ENCODE results near the gene AADACL4. TPM values are rescaled to one million over a fixed set of nuclear protein-coding genes. Genes with fewer than 3 reads are reported as not detected.

Gene AADACL4
- total and polyA plus RNA-seq, 2 experiments from 2014 or later = not detected

- ATAC-seq (no peak), DNase-seq (ENCODE audit: low spot score) (no peak)
- no peak overlapping the region for H3K27ac Mint-ChIP-seq
- TF ChIP-seq CREB1 (CRISPR knock-in tag; IDR thresholded peaks at IDR 0.05; ENCODE audit: low read depth) (no peak), ZNF114 (CRISPR knock-in tag; IDR thresholded peaks at IDR 0.05) (no peak), JUNB (IDR thresholded peaks at IDR 0.05; ENCODE audit: unreplicated experiment) (no peak), STAT1 (IDR thresholded peaks at IDR 0.05; ENCODE audit: unreplicated experiment) (no peak), NANOG (IDR thresholded peaks at IDR 0.05; ENCODE audit: borderline replicate concordance) (no peak), ETS1 (IDR thresholded peaks at IDR 0.05) (no peak), ZNF462 (CRISPR knock-in tag; IDR thresholded peaks at IDR 0.05) (no peak), ZNF331 (CRISPR knock-in tag; IDR thresholded peaks at IDR 0.05; ENCODE audit: low read depth) (no peak), CTCF (conservative IDR thresholded peaks at IDR 0.05; ENCODE audit: low read depth in 2 of 2) (no peak), EZH2phosphoT487 (IDR thresholded peaks at IDR 0.05; ENCODE audit: unreplicated experiment) (no peak), EZH2 (IDR thresholded peaks at IDR 0.05; ENCODE audit: low read depth, unreplicated experiment) (no peak), REST (IDR thresholded peaks at IDR 0.05; ENCODE audit: unreplicated experiment) (no peak), POLR2AphosphoS5 (IDR thresholded peaks at IDR 0.05; ENCODE audit: low read depth) (no peak)
- Histone ChIP-seq H4K20me1 (replicated peaks; ENCODE audit: insufficient read depth) (no peaks in the 10 kb centered on the region), H3K79me2 (replicated peaks; ENCODE audit: insufficient read depth) (no peaks in the 10 kb centered on the region), H2AFZ (no peak overlapping the region), H3K4me3 (no peak overlapping the region), H3K27ac (ENCODE audit: low read depth) (peak overlapping the region; percentile 96), H3K36me3 (ENCODE audit: insufficient read depth) (no peaks in the 10 kb centered on the region), H3K27me3 (ENCODE audit: insufficient read depth) (no peaks in the 10 kb centered on the region), H3K4me2 (peak overlapping the region; percentile 33; the same call in 1 of the 2 replicates), H3F3A (replicated peaks; ENCODE audit: low read depth) (peaks cover 6% of the 10 kb centered on the region), H3K4me1 (ENCODE audit: insufficient read depth) (peaks cover 52% of the 10 kb centered on the region), H3K9me2 (ENCODE audit: insufficient read depth) (peaks cover 15% of the 10 kb centered on the region)
- no peaks in the 10 kb centered on the region for H3K9me3 Mint-ChIP-seq
- peaks cover 42% of the 10 kb centered on the region for H3K4me1 Mint-ChIP-seq
- H3K4me3 Mint-ChIP-seq = no peak overlapping the region
- peaks cover 9% of the 10 kb centered on the region for H3K27me3 Mint-ChIP-seq (ENCODE audit: insufficient read depth, low read depth, poor library complexity)
- H3K36me3 Mint-ChIP-seq (ENCODE audit: low read depth) = no peaks in the 10 kb centered on the region
Observed at GRCh38 chr1:12711536-12711935, 67.7 kb downstream of the AADACL4 start.

Measured in GM23338 (cell line).